NCI-H2227 treated with DMSO at 0.1 percent for 48 hours (cell line): ENCODE data around the gene SERINC2.
"Not testable (repeated sequence)": the region's sequence is repeated elsewhere in the genome, so short reads cannot be mapped to it uniquely, and the experiment has no call there.

Experiments used
- DNase-seq: peaks from one replicate; lab custom pipeline; 2025; lab: John Stamatoyannopoulos, UW

The SERINC2 gene

DNA sequence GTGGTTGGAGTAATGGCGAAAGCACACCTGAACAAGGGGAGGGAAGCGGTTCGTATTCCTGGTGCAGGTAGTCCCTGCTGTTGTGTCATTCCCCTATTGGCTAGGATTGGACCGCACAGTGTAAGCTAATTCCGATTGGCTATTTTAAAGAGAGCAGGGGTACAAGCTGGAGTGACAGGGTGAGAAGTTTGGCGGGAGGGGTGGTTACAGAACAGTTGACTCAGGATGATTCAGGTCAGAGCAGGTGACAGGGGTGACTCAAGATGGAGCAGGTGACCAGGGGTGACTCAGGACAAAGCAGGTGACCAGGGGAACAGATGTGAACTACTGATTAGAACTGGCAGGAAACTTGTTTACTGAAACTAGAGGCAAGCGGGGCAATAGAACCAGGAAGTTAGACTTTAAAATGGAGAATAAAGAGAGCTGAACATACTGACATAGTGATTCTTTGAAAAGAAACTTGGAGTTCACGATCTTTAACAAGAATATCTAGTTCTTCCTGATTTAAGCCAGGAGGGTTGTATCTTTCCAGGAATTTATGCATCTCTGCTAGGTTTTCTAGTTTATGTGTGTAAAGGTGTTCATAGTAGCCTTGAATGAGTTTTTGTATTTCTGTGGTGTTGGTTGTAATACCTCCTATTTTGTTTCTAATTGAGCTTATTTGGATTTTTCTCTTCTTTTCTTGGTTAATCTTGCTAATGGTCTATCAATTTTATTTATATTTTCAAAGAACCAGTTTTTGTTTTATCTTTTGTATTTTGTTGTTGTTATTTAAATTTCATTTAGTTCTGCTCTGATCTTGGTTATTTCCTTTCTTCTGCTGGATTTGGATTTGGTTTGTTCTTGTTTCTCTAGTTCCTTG, 58.7 kb downstream of the SERINC2 start:
- DNase-seq = not testable (repeated sequence)

DNA sequence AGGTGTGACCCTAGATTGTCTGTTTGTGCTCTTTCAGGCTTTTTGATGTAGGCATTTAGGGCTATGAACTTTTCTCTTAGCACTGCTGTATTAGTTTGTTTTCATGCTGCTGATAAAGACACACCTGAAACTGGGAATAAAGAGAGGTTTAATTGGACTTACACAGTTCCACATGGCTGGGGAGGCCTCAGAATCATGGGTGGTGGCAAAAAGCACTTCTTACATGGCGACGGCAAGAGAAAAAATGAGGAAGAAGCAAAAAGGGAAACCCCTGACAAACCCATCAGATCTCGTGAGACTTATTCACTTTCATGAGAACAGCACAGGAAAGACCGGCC, 59.3 kb downstream of the SERINC2 start:
- DNase-seq = not testable (repeated sequence)

DNA sequence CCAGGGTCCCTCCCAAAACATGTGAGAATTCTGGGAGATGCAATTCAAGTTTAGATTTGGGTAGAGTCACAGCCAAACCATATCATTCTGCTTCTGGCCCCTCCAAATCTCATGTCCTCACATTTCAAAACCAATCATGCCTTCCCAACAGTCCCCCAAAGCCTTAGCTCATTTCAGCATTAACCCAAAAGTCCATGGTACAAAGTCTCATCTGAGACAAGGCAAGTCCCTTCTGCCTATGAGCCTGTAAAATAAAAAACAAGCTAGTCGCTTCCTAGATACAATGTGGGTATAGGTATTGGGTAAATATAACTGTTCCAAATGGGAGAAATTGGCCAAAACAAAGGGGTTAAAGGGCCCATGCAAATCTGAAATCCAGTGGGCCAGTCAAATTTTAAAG, 59.7 kb downstream of the SERINC2 start:
- DNase-seq = not testable (repeated sequence)

DNA sequence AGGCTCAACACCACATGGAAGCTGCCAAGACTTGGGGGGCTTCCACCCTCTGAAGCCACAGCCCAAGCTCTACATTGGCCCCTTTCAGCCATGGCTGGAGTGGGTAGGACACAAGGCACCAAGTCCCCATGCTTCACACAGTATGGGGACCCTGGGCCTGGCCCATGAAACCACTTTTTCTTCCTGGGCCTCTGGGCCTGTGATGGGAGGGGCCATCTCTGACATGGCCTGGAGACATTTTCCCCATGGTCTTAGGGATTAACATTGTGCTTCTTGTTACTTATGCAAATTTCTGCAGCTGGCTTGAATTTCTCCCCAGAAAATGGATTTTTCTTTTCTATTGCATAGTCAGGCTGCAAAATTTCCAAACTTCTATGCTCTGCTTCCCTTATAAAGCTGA, 60.5 kb downstream of the SERINC2 start:
- not testable (repeated sequence) for DNase-seq

DNA sequence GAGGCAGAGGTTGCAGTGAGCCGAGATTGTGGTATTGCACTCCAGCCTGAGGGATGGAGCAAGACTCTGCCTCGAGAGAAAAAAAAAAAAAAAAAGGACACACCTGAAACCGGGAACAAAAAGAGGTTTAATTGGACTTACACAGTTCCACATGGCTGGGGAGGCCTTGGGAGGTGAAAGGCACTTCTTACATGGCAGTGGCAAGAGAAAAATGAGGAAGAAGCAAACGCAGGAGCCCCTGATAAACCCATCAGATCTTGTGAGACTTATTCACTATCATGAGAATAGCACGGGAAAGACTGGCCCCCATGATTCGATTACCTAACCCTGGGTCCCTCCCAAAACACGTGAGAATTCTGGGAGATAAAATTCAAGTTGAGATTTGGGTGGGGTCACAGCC, 61.6 kb downstream of the SERINC2 start:
- DNase-seq = not testable (repeated sequence)

DNA sequence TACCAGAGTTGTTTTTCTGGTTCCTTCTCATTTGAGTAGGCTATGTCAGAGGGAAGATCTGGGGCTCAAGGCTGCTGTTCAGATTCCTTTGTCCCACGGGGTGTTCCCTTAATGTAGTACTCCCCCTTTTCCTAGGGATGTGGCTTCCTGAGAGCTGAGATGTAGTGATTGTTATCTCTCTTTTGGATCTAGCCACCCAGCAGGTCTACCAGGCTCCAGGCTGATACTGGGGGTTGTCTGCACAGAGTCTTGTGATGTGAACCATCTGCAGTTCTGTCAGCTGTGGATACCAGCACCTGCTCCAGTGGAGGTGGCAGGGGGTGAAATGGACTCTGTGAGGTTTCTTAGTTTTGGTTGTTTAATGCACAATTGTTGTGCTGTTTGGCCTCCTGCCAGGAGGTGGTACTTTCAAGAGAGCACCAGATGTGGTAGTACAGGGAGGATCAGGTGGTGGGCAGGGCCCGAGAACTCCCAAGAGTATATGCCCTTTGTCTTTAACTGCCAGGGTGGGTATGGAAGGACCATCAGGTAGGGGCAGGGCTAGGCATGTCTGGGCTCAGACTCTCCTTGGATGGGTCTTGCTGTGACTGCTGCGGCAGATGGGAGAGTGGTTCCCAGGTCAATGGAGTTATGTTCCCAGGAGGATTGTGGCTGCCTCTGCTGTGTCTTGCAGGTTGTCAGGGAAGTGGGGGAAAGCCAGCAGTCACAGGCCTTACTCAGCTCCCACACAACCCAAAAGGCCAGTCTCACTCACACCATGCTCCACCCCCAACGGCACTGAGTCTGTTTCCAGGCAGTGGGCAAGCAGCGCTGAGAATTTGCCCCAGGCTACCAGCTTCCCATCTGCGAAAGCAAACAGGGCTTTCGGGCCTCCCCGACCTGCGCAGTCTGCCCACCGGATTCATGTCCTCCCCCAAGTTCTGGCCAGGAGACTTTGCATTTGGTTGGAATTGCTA, 64.2 kb downstream of the SERINC2 start:
- DNase-seq = no peak

DNA sequence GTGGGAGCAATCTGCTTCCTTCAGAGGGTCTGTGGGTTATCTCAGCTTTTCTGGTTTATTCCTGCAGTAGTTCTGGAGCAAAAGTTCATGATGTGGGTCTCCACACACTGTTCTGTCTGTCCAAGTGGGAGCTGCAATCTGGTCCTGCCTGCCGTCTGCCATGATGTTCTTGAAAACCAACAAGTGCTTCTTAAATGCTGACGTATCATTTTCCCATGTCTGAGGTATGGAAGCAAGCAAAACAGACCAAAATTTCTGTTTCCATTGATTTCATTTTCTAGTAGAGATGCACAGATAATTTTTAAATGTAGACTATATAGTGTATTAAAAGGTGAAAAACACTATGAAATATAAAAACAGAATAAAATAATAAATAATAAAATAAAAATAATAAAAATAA, 65.2 kb downstream of the SERINC2 start:
- DNase-seq = no peak

DNA sequence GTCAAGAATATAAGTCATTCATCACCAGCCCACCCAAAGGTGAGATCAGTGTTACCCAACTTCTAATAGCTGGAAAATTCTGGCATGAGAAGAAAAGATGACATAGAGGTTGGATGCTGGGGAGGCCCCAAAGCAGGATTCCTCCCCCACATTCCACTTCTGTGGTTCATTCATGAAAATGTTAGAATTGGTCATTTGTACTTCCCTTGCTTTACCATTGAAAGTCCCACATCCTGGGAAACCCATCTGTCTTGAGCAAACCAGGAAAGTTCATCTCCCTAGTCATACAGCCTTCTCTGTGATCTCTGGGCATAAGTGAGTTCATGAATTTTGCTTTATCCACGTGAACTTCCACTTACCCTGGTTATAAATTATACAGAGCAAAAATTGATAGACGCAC, 66.8 kb downstream of the SERINC2 start:
- DNase-seq = no peak

DNA sequence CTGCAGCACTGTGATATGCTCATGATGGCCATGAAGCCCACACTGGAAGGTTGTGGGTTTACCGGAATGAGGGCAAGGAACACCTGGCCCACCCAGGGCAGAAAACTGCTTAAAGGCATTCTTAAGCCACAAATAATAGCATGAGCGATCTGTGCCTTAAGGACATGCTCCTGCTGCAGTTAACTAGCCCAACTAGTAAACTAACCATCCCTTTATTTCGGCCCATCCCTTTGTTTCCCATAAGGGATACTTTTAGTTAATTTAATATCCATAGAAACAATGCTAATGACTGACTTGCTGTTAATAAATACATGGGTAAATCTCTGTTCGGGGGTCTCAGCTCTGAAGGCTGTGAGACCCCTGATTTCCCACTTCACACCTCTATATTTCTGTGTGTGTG, 67.4 kb downstream of the SERINC2 start:
- DNase-seq = not testable (repeated sequence)

DNA sequence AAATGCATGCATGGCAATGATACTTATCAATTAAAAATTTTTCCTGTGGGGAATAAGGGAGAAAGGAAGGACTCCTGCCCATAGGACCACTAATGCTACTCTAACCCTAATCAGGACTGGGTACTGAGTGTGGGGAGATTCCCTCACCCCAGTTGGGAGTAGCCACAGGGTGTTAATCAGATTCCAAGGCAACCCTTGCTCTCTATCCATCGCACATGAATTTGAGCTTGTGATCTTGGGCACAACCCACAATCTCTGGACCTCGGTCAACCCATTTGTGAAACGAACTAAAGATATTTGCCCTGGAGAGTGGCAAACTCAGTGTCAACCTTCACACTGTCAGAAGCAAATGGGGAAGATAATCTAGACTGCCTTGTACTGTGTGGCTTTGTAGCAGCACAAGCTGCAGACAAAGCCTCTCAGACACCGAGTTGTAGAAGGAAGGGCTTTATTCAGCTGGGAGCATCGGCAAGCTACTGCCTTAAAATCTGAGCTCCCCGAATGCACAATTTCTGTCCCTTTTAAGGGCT, 69.5 kb downstream of the SERINC2 start:
- DNase-seq = no peak

DNA sequence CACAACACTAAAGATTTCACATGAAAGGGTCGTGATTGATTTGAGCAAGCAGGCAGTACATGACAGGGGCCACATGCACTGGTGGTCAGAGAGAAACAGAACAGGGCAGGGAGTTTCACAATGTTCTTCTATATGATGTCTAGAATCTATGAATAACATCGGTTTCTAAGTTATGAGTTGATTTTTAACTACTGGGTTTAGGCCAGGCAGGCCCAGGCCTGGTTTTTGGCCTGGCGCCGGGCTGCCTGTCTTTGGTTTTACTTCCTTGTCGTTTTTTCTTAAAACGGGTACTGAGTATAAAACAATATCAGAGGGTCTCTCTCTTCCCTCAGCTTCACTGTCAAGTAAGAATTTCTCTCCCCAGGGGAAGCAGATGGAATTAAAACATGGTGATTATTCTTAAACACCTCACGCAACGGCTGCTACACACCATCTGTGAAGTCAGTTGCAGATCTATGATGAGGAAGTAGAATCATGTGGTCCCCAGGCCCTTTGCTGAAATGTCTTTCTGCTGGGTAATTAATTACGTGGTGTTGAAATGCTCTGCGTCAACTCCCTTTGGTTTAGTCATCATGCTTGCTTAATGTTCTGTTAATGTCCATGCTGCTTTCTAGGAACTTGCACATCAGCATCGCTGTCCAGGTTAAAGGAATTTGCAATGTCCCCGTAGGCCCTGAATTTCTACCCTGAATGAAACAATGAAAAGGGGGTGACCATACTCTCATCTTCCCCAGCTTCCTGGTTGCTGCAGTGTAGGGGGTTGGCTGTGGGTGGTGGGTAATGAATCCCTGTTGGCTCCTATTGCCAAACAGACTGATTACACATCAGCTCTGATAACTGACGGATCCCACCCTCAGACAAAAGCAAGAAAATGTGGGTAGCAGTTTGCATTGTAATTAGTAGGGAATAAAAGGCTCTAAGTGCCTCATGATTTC, 70.3 kb downstream of the SERINC2 start:
- DNase-seq = no peak
